BLaER1 treated with 17β-estradiol and CSF1 and Interleukin-3, amounts not matched to agents 10 nM and 100 nM (cell line): ENCODE results near the gene CENPH.
"Not testable (repeated sequence)": the region's sequence is repeated elsewhere in the genome, so short reads cannot be mapped to it uniquely, and the experiment has no call there.

Experiments used
- H3K27ac ChIP-seq, 11 experiments: shearing (Covaris generic); formaldehyde crosslinking; 2 replicates each; pipeline ENCODE4 v1.8.1; 2022
- H3K27me3 ChIP-seq, 11 experiments: shearing (Covaris generic); formaldehyde crosslinking; 2 replicates each; pipeline ENCODE4 v1.8.1; 2022
- H3K36me3 ChIP-seq, 11 experiments: shearing (Covaris generic); formaldehyde crosslinking; 2 replicates each; pipeline ENCODE4 v1.8.1; 2022
- H3K4me1 ChIP-seq, 10 experiments: shearing (Covaris generic); formaldehyde crosslinking; 2 replicates each; pipeline ENCODE4 v1.8.1; 2022
- H3K4me2 ChIP-seq, 11 experiments: shearing (Covaris generic); formaldehyde crosslinking; 2 replicates each; pipeline ENCODE4 v1.8.1; 2022
- H3K4me3 ChIP-seq, 10 experiments: shearing (Covaris generic); formaldehyde crosslinking; 2 replicates each; pipeline ENCODE4 v1.8.1; 2022
- H3K9ac ChIP-seq, 11 experiments: shearing (Covaris generic); formaldehyde crosslinking; 2 replicates each; pipeline ENCODE4 v1.8.1; 2022
- H3K9me3 ChIP-seq, 11 experiments: shearing (Covaris generic); formaldehyde crosslinking; replicated peaks in 1 of 11; 2 replicates each; pipeline ENCODE4 v1.8.1; 2022
- H4K20me1 ChIP-seq, 11 experiments: shearing (Covaris generic); formaldehyde crosslinking; 2 replicates each; pipeline ENCODE4 v1.8.1; 2022
- Cebpa-rat ChIP-seq, 11 experiments: shearing (Covaris generic); IDR thresholded peaks; 2 replicates each; pipeline ENCODE4 v1.8.1; 2022

The CENPH gene

DNA sequence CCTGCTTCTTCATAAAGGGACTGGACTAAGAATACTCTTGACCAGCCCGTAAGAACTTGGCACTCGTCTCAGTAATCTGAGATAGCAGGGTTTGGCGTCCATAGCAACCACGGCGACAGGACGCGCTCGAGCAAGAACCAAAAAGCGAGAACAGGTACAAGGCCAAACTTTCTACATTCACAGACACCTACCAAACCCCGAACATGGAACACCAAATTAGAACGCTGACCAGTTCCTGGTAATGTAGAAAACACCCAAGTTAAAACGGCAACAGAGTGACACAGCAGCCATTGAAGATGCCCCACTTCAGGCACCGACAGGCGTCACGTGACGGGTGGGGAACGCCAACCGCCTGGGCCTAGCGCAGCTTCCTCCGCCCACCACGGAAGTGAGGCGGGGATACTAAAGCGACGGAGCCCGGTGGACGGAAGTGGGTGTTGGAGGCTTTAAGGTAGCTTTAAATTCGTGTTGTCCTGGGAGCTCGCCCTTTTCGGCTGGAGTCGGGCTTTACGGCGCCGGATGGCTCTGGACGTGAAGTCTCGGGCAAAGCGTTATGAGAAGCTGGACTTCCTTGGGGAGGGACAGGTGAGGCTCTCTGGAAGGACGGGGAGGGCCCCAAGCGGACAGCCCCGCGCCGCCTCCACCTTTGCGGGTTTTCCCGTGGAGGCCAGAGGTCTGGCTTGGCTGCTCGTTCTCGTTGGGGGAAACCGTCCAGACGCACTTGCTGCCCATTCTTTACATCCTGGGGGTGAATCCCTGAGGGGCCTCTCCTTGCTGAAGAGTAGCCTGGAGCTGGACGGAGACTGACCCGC, 45.3 kb downstream of the CENPH start, which contains the start of gene CDK7:
Gene CDK7 (plus strand): TSS at position 430 of the 812 bp plus-strand sequence. CDS start 90 bp downstream, at position 520.
- TF ChIP-seq Cebpa-rat (IDR thresholded peaks at IDR 0.05), result no peak
- H3K36me3 ChIP-seq, result peaks cover 33 to 63% (median 43%) of the 10 kb centered on the region in 11 experiments
- peaks cover 19 to 43% (median 29%) of the 10 kb centered on the region in 10 experiments for H3K4me1 ChIP-seq
- peak within 1 kb of the TSS; percentile 79 to 100 (median 88) for H3K4me3 ChIP-seq
- peaks cover 0 to 24% (median 0%) of the 10 kb centered on the region in 11 experiments; a peak in 5 of 22 replicates for H4K20me1 ChIP-seq
- peak within 1 kb of the TSS; percentile 71 to 94 (median 84) for H3K4me2 ChIP-seq
- H3K27me3 ChIP-seq, result no peaks in the 10 kb centered on the region
- peak within 1 kb of the TSS; percentile 83 to 93 (median 89) for H3K9ac ChIP-seq
- peak within 1 kb of the TSS; percentile 77 to 89 (median 81) for H3K27ac ChIP-seq
- H3K9me3 ChIP-seq, result no peaks in the 10 kb centered on the region

DNA sequence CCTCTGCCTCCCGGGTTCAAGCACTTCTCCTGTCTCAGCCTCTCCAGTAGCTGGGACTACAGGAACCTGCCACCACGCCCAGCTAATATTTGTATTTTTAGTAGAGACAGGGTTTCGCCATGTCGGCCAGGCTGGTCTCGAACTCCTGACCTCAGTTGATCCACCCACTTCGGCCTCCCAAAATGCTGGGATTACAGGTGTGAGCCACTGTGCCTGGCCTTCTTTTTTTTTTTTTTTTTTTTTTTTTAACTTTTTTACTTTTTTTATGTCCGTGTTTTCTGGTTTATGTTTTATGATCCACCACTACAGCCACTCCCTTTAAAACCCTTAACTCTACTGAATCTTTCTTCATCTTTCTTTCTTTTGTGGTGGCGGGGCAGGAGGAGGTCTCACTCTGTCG, 47.4 kb downstream of the CENPH start:
- H3K4me3 ChIP-seq, H3K27ac ChIP-seq, H3K27me3 ChIP-seq: not testable (repeated sequence)
- Histone ChIP-seq H3K4me2 (peak overlapping the region; percentile 71 to 94 (median 83); a peak in 19 of 22 replicates), H3K9ac (0 out of 22 replicates have a peak overlapping the region, but pooled peaks of 1 of the 11 experiments have one; percentile 10), H3K4me1 (peaks cover 19 to 43% (median 29%) of the 10 kb centered on the region in 10 experiments), H4K20me1 (peaks cover 0 to 24% (median 0%) of the 10 kb centered on the region in 11 experiments; a peak in 4 of 22 replicates), H3K9me3 (peaks cover under 1 to 14% (median 8%) of the 10 kb centered on the region in 11 experiments; a peak in 20 of 22 replicates), H3K36me3 (peaks cover 39 to 63% (median 50%) of the 10 kb centered on the region in 11 experiments)

DNA sequence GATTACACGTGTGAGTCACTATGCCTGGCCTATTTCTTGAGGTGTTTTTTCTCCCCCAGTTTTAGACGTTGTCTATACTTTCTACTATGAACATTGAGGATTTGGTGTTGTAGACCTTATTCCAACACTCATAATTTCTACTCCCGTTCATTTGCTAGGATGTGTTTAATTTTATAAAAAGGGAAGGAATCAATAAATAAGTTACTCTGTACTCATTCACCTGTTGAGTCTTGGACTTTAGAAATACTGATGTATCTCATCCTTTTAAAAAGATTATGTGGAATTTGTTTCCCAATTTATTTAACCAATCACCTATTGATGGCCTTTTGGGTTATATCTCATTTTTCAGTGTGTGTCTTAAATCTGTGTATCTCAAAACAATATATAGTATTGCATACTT, 48.5 kb downstream of the CENPH start:
- peaks cover 51 to 71% (median 59%) of the 10 kb centered on the region in 11 experiments for H3K36me3 ChIP-seq
- no peak overlapping the region for H3K4me3 ChIP-seq
- no peak overlapping the region for H3K27ac ChIP-seq
- peaks cover 0 to 24% (median 3%) of the 10 kb centered on the region in 11 experiments; a peak in 5 of 22 replicates for H4K20me1 ChIP-seq
- H3K9ac ChIP-seq, result no peak overlapping the region
- H3K4me2 ChIP-seq, result peak overlapping the region in 7 of 11 experiments; percentile 35 to 94 (median 83); a peak in 9 of 22 replicates
- TF ChIP-seq Cebpa-rat (IDR thresholded peaks at IDR 0.05), result no peak
- H3K27me3 ChIP-seq, result no peaks in the 10 kb centered on the region
- H3K4me1 ChIP-seq, result peaks cover 19 to 43% (median 29%) of the 10 kb centered on the region in 10 experiments
- H3K9me3 ChIP-seq, result peaks cover 5 to 25% (median 20%) of the 10 kb centered on the region in 11 experiments; a peak in 20 of 22 replicates

DNA sequence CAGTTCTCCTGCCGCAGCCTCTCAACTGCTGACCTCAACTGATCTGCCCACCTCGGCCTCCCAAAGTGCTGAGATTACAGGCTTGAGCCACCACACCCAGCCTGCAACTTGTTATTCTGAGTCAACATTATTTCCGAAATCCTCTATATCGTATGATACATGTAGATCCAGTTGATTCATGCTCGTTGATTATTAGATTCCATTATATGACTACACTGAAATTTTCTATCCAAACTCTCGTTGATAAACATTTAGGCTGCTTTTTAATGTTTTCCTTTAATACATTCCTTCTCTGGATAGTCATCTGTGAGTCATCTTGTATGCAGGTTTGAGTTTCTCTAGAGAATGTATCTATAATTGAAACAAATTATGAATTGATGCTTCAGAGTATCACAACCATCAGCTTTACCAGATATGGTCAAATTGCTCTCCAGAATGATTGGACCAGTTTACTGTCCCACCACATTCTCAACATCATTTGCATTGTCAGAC, 49.4 kb downstream of the CENPH start:
- Histone ChIP-seq H3K4me3 (no peak overlapping the region), H3K9ac (no peak overlapping the region), H3K9me3 (peaks cover 5 to 34% (median 26%) of the 10 kb centered on the region in 11 experiments; a peak in 20 of 22 replicates), H3K27ac (no peak overlapping the region), H3K4me1 (peaks cover 19 to 41% (median 28%) of the 10 kb centered on the region in 10 experiments), H3K4me2 (peak overlapping the region in 2 of 11 experiments; percentile 22 to 94; a peak in 1 of 22 replicates), H3K27me3 (no peaks in the 10 kb centered on the region), H3K36me3 (peaks cover 51 to 80% (median 68%) of the 10 kb centered on the region in 11 experiments), H4K20me1 (peaks cover 0 to 24% (median 9%) of the 10 kb centered on the region in 11 experiments; a peak in 5 of 22 replicates)
- no peak for TF ChIP-seq Cebpa-rat (IDR thresholded peaks at IDR 0.05)

DNA sequence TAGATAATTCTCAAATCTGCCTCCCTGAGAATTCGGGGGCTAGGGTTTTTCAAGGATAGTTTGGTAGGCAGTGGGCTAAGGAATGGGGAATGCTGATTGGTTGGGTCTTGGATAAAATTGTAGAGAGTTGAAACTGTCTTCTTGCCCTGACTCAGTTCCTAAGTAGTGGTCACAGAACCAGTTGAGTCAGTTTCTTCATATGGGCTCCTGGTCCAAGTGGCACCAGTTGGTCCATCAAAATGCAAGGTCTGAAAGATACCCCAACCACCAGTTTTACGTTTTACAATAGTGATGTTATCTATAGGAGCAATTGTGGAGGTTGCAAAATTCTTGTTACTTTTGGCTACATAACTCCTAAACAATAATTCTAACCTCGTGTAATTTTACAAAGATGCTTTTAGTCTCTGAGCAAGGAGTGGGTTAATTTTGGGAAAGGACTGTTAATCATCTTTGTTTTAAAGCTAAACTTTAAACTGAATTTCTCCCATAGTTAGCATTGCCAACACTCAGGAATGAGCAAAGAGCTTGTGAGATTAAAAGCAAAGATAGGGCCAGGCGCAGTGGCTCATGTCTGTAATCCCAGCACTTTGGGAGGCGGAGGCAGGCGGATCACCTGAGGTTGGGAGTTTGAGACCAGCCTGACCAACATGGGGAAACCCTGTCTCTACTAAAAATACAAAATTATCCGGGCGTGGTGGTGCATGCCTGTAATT, 53.0 kb downstream of the CENPH start:
- Histone ChIP-seq H3K9me3 (peaks cover 16 to 60% (median 51%) of the 10 kb centered on the region in 11 experiments; a peak in 21 of 22 replicates), H3K9ac (no peak overlapping the region), H3K4me3 (no peak overlapping the region), H3K4me2 (no peak overlapping the region), H3K27ac (no peak overlapping the region), H4K20me1 (peaks cover 0 to 28% (median 9%) of the 10 kb centered on the region in 11 experiments; a peak in 6 of 22 replicates), H3K27me3 (no peaks in the 10 kb centered on the region), H3K36me3 (peaks cover 46 to 94% (median 81%) of the 10 kb centered on the region in 11 experiments), H3K4me1 (peaks cover 0 to 16% (median 3%) of the 10 kb centered on the region in 10 experiments; a peak in 11 of 20 replicates)
- no peak for TF ChIP-seq Cebpa-rat (IDR thresholded peaks at IDR 0.05)

DNA sequence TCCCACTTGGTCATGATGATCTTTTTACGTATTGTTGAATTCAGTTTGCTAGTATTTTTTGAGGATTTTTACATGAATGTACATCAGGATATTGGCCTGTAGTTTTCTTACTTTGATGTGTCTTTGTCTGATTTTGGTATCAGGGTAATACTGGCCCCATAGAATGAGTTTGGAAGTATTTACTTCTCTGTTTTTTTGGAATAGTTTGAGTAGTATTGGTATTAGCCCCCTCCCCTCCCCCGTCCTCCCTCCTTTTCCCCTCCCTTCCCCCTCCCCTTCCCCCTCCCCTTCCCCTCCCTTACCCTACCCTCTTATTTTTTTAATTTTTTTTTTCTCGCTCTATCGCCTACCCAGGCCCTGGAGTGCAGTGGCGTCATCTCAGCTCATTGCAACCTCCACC, 55.6 kb downstream of the CENPH start:
- H3K4me3 ChIP-seq, result no peak overlapping the region
- H3K9ac ChIP-seq, result no peak overlapping the region
- no peak overlapping the region for H3K4me2 ChIP-seq
- TF ChIP-seq Cebpa-rat (IDR thresholded peaks at IDR 0.05), result no peak
- no peaks in the 10 kb centered on the region for H3K27me3 ChIP-seq
- peaks cover 0 to 26% (median 0%) of the 10 kb centered on the region in 11 experiments; a peak in 8 of 22 replicates for H4K20me1 ChIP-seq
- H3K4me1 ChIP-seq, result no peaks in the 10 kb centered on the region
- peaks cover 31 to 73% (median 64%) of the 10 kb centered on the region in 11 experiments for H3K9me3 ChIP-seq
- peaks cover 31 to 84% (median 69%) of the 10 kb centered on the region in 11 experiments for H3K36me3 ChIP-seq
- H3K27ac ChIP-seq, result no peak overlapping the region

DNA sequence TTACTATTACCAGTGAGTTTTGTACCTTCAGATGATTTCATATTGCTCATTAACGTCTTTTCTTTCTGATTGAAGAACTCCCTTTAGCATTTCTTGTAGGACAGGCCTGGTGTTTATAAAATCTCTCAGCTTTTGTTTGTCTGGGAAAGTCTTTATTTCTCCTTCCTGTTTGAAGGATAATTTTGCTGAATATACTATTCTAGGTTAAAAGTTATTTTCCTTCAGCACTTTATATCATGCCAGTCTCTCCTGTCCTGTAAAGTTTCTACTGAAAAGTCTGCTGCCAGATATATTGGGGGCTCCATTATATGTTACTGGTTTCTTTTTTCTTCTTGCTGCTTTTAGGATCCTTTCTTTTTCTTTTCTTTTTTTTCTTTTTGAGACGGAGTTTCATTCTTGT, 58.6 kb downstream of the CENPH start:
- no peak overlapping the region for H3K4me2 ChIP-seq
- no peaks in the 10 kb centered on the region for H3K4me1 ChIP-seq
- H3K36me3 ChIP-seq, result peaks cover 23 to 81% (median 50%) of the 10 kb centered on the region in 11 experiments
- no peaks in the 10 kb centered on the region for H3K27me3 ChIP-seq
- TF ChIP-seq Cebpa-rat (IDR thresholded peaks at IDR 0.05), result no peak
- peaks cover 26 to 49% (median 42%) of the 10 kb centered on the region in 11 experiments for H3K9me3 ChIP-seq
- no peak overlapping the region for H3K4me3 ChIP-seq
- peaks cover 0 to 41% (median 13%) of the 10 kb centered on the region in 11 experiments; a peak in 14 of 22 replicates for H4K20me1 ChIP-seq
- no peak overlapping the region for H3K9ac ChIP-seq
- H3K27ac ChIP-seq, result no peak overlapping the region

DNA sequence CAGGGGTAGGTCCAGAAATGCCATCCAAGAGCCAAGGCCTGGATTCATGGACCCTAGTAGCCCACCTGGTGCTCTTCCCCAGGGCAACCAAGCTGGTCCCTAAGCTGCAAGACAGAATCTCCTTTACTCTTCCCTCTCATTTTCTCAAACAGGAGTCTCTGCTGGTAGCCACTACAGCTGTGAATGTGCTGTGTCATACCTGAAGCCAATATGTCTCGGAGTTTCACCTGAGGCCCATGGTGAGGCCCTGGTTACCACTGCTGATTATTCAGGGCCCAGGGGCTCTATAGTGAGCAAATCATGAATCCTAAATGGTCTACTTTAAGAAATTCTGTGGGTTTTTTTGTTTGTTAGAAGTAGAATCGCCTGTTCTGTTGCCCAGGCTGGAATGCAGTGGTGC, 61.2 kb downstream of the CENPH start:
- Histone ChIP-seq H3K27me3 (no peaks in the 10 kb centered on the region), H3K4me2 (no peak overlapping the region), H3K36me3 (peaks cover 30 to 86% (median 45%) of the 10 kb centered on the region in 11 experiments), H3K9me3 (peaks cover 18 to 38% (median 25%) of the 10 kb centered on the region in 11 experiments; a peak in 21 of 22 replicates), H4K20me1 (peaks cover 0 to 37% (median 13%) of the 10 kb centered on the region in 11 experiments; a peak in 14 of 22 replicates), H3K4me1 (no peaks in the 10 kb centered on the region), H3K4me3 (no peak overlapping the region), H3K27ac (peak overlapping the region in 2 of 11 experiments; percentile 18 to 27; a peak in 1 of 22 replicates), H3K9ac (no peak overlapping the region)
- no peak for TF ChIP-seq Cebpa-rat (IDR thresholded peaks at IDR 0.05)
